Endothelial cell of umbilical vein (primary cell): ENCODE results near the gene ZRANB1. TPM values are rescaled to one million over a fixed set of nuclear protein-coding genes. Genes with fewer than 3 reads are reported as not detected.
A peak's percentile ranks its signal among the peaks of the same experiment; 100 is the strongest.

ENCODE experiments used
- BruUV-seq: library from RNA; stranded (reverse); fragments of 400-500 nt; replicated peaks from 2 replicates; lab custom pipeline; 2021; lab: Mats Ljungman, UMichigan
- CTCF ChIA-PET: fragments of 300-600, 350-600 bp; sonication (Branson Sonifier 250); formaldehyde crosslinking; loops from one replicate; lab custom pipeline; 2021; ENCODE audit warnings: antibody characterized with exemption, inconsistent platforms; lab: Charles Lee
- POLR2A ChIA-PET: fragments of 300-600, 350-600 bp; sonication (Branson Sonifier 250); formaldehyde crosslinking; loops from one replicate; lab custom pipeline; 2021; ENCODE audit warnings: antibody characterized with exemption, inconsistent platforms; lab: Charles Lee
- DNase-seq: peaks from one replicate; pipeline ENCODE4 v3.0.0-alpha.2; 2011; ENCODE audit warnings: low read depth, low spot score
- FAIRE-seq: peaks from 2 replicates; lab custom pipeline; 2011; peaks lifted over from hg19 to GRCh38; lab: Jason Lieb, UNC
- H2AFZ ChIP-seq: 2 replicates; pipeline ENCODE4 v1.6.0; 2012; ENCODE audit warnings: low read depth, low read length, control low read depth, inconsistent platforms
- H3K27ac ChIP-seq: 2 replicates; pipeline ENCODE4 v1.5.1; 2011; ENCODE audit warnings: low read depth, mild to moderate bottlenecking, control low read depth, low read length, moderate library complexity; ENCODE audit not compliant: insufficient read depth
- H3K27me3 ChIP-seq, 2 experiments: 2 replicates each; pipeline versions ENCODE4 v1.6.0 to v1.6.1; 2011; ENCODE audit warnings: low read length in 2 of 2, mixed read lengths in 1 of 2; ENCODE audit not compliant: control insufficient read depth in 2 of 2, insufficient read depth in 2 of 2
- H3K36me3 ChIP-seq, 2 experiments: 2 replicates in 1 of 2; 3 replicates in 1 of 2; pipeline ENCODE4 v1.5.1; 2011; ENCODE audit warnings: low read length in 2 of 2, mild to moderate bottlenecking in 1 of 2, moderate library complexity in 1 of 2; ENCODE audit not compliant: control insufficient read depth in 2 of 2, insufficient read depth in 2 of 2; ENCODE audit errors: extremely low read depth in 1 of 2
- H3K4me1 ChIP-seq: 3 replicates; pipeline ENCODE4 v1.5.1; 2011; ENCODE audit warnings: mild to moderate bottlenecking, low read length; ENCODE audit not compliant: control insufficient read depth, insufficient read depth; ENCODE audit errors: extremely low read depth
- H3K4me2 ChIP-seq: 2 replicates; pipeline ENCODE4 v1.6.1; 2011; ENCODE audit warnings: low read length, control low read depth, mixed read lengths; ENCODE audit not compliant: insufficient read depth
- H3K4me3 ChIP-seq, 3 experiments: fragments of 200-600 bp in 1 of 3; sonication (generic), shearing (Covaris generic) in 1 of 3; replicated peaks in 1 of 3; 2 replicates each; pipeline ENCODE4 v1.5.1; 2011 to 2016; ENCODE audit warnings: control low read depth in 3 of 3, low read length in 3 of 3, mild to moderate bottlenecking in 2 of 3, inconsistent platforms in 1 of 3, low read depth in 1 of 3, moderate library complexity in 1 of 3; ENCODE audit not compliant: insufficient read depth in 1 of 3
- H3K79me2 ChIP-seq: 2 replicates; pipeline ENCODE4 v1.6.0; 2012; ENCODE audit warnings: low read length, inconsistent platforms; ENCODE audit not compliant: control insufficient read depth, insufficient read depth
- H3K9ac ChIP-seq: replicated peaks from 2 replicates; pipeline ENCODE3; 2011; ENCODE audit warnings: low read length, control low read depth; ENCODE audit not compliant: insufficient read depth; ENCODE audit errors: extremely low read depth
- H3K9me1 ChIP-seq: replicated peaks from 3 replicates; pipeline ENCODE4 v1.6.0; 2011; ENCODE audit warnings: mild to moderate bottlenecking, low read length; ENCODE audit not compliant: control insufficient read depth, insufficient read depth; ENCODE audit errors: extremely low read depth
- H3K9me3 ChIP-seq: replicated peaks from 2 replicates; pipeline ENCODE4 v1.5.1; 2012; ENCODE audit warnings: low read length, inconsistent platforms; ENCODE audit not compliant: control insufficient read depth, insufficient read depth
- H4K20me1 ChIP-seq: replicated peaks from 2 replicates; pipeline ENCODE3; 2011; ENCODE audit warnings: mild to moderate bottlenecking, low read length; ENCODE audit not compliant: control insufficient read depth, insufficient read depth; ENCODE audit errors: extremely low read depth
- EZH2 ChIP-seq: IDR thresholded peaks from 2 replicates; pipeline ENCODE4 v1.6.1; 2012; ENCODE audit warnings: borderline replicate concordance, low read depth, mild to moderate bottlenecking, moderate library complexity, low read length, inconsistent platforms; ENCODE audit not compliant: severe bottlenecking
- FOS ChIP-seq: IDR thresholded peaks from 2 replicates; pipeline ENCODE4 v1.6.1; 2011; ENCODE audit warnings: mild to moderate bottlenecking, low read length, moderate library complexity, borderline replicate concordance; ENCODE audit not compliant: insufficient read depth
- JUN ChIP-seq: IDR thresholded peaks from 2 replicates; pipeline ENCODE4 v1.6.1; 2011; ENCODE audit warnings: borderline replicate concordance, low read depth; ENCODE audit not compliant: insufficient read length, insufficient read depth
- dilution Hi-C: fragments of 300-500 bp; cut with MboI; formaldehyde crosslinking; loops from one replicate; pipeline ENCODE4 v1.15.0; 2019; ENCODE audit warnings: low sequenced_read_pairs; ENCODE audit not compliant: extremely low pct_ligation_motif_present
- intact Hi-C: fragments of 100-400 bp; cut with micrococcal nuclease; formaldehyde crosslinking; loops from one replicate; pipeline ENCODE4 v1.10.0; 2022
- polyA plus RNA-seq, 4 experiments: library from polyadenylated mRNA; depleted of rRNA in 3 of 4; stranded (reverse) in 3 of 4; unstranded in 1 of 4; fragments of >200 nt; gene quantifications; 2 replicates each; pipeline versions ENCODE4 v1.2.1 to v1.2.3, GENCODE V29; 2011 to 2012; ENCODE audit warnings: missing spikeins in 1 of 4
- total RNA-seq: library from RNA; stranded (reverse); gene quantifications from 2 replicates; pipeline ENCODE4 v1.2.3, GENCODE V29; 2021

ZRANB1 gene
- total and polyA plus RNA-seq, 2 donors (not counting 3 experiments of a cell fraction or from before 2014, with no cell fraction given), result 6.2 to 17.7 TPM

GRCh38 chr10:124918191-124918830 lies 23.6 kb upstream of the ZRANB1 start:
- TF ChIP-seq JUN (no peak), FOS (peak; percentile 21)
- ChIA-PET POLR2A (no interaction called here), CTCF (interaction anchor here (0.7 kb wide), 1 partner anchor 74 kb away, joined by 3 read pairs; no protein-coding TSS in a partner anchor)
- dilution Hi-C loops (no loop called here), intact Hi-C loops (loop anchor here (5.0 kb wide), 2 partner anchors 126 to 689 kb away; partner anchors contain the start of gene EEF1AKMT2)
- peak overlapping the region; percentile 86 for H3K9ac ChIP-seq
- no peaks in the 10 kb centered on the region for H3K27me3 ChIP-seq
- H4K20me1 ChIP-seq, result peaks cover 9% of the 10 kb centered on the region
- peaks cover 58% of the 10 kb centered on the region for H3K79me2 ChIP-seq
- FAIRE-seq, result peak; percentile 44
- DNase-seq, result peak; percentile 27
- H3K4me3 ChIP-seq, result peak overlapping the region; percentile 89 to 96 (median 92)
- no peaks in the 10 kb centered on the region for H3K36me3 ChIP-seq
- BruUV-seq, result TSS peak; percentile 31
- H2AFZ ChIP-seq, result no peak overlapping the region
- peaks cover 16% of the 10 kb centered on the region for H3K4me1 ChIP-seq
- no peaks in the 10 kb centered on the region for H3K9me3 ChIP-seq
- H3K4me2 ChIP-seq, result peak overlapping the region; percentile 93
- H3K9me1 ChIP-seq, result no peaks in the 10 kb centered on the region
- H3K27ac ChIP-seq, result peak overlapping the region; percentile 75

- H3K9ac ChIP-seq, result no peak overlapping the region
- dilution Hi-C loops, result no loop called here
- no peak for FAIRE-seq
- H3K4me3 ChIP-seq, result peak overlapping the region in 1 of 3 experiments; percentile 92
- H3K9me1 ChIP-seq, result no peaks in the 10 kb centered on the region
- H3K9me3 ChIP-seq, result no peaks in the 10 kb centered on the region
- no peaks in the 10 kb centered on the region for H3K27me3 ChIP-seq
- peaks cover 63% of the 10 kb centered on the region for H3K79me2 ChIP-seq
- CTCF ChIA-PET, result no interaction called here
- no peak overlapping the region for H3K27ac ChIP-seq
- H3K4me1 ChIP-seq, result peaks cover 20% of the 10 kb centered on the region
- POLR2A ChIA-PET, result no interaction called here
- H4K20me1 ChIP-seq, result peaks cover 10% of the 10 kb centered on the region
- no peaks in the 10 kb centered on the region for H3K36me3 ChIP-seq
- intact Hi-C loops, result loop anchor here (5.0 kb wide), 2 partner anchors 127 to 688 kb away; partner anchors contain the start of gene EEF1AKMT2
- no peak overlapping the region for H2AFZ ChIP-seq
- TF ChIP-seq EZH2, result no peak
- no peak for DNase-seq
- BruUV-seq, result no TSS peak
- H3K4me2 ChIP-seq, result peak overlapping the region; percentile 93
These were observed 23.0 kb upstream of the ZRANB1 start for GRCh38 chr10:124918906-124919305.
